Measurements from ENCODE around the gene ERBB2. TPM values are rescaled to one million over a fixed set of nuclear protein-coding genes. Genes with fewer than 3 reads are reported as not detected.
"Not testable (repeated sequence)": the region's sequence is repeated elsewhere in the genome, so short reads cannot be mapped to it uniquely, and the experiment has no call there.

ERBB2 gene
- total RNA-seq, 1 donor from 2014 or later, result 52.1 TPM

DNA sequence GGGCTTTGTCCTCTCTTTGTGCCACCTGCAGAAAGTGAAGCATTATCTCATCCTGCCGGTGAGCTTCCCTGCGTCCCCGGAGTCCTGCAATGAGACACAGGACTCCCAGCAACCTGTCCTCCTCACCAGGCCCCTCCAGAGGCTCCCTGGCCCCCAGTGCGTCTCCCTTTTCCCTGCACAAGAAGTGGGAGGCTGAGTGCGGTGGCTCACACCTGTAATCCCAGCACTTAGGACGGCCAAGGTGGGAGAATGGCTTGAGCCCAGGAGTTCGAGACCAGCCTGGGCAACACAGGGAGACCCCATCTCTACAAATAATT, 46.2 kb downstream of the ERBB2 start:
- Histone ChIP-seq H3K27ac (no peak overlapping the region), H3K27me3 (no peaks in the 10 kb centered on the region), H3K9me3 (no peaks in the 10 kb centered on the region), H3K4me3 (peak overlapping the region in 1 of 2 donors; percentile 30), H3K4me1 (peaks cover 4% of the 10 kb centered on the region), H3K36me3 (peaks cover 0 to 5% of the 10 kb centered on the region in 2 donors)
- no peak for DNase-seq (ENCODE audit: extremely low spot score in 2 of 2)
- TF ChIP-seq, protein P1, sequence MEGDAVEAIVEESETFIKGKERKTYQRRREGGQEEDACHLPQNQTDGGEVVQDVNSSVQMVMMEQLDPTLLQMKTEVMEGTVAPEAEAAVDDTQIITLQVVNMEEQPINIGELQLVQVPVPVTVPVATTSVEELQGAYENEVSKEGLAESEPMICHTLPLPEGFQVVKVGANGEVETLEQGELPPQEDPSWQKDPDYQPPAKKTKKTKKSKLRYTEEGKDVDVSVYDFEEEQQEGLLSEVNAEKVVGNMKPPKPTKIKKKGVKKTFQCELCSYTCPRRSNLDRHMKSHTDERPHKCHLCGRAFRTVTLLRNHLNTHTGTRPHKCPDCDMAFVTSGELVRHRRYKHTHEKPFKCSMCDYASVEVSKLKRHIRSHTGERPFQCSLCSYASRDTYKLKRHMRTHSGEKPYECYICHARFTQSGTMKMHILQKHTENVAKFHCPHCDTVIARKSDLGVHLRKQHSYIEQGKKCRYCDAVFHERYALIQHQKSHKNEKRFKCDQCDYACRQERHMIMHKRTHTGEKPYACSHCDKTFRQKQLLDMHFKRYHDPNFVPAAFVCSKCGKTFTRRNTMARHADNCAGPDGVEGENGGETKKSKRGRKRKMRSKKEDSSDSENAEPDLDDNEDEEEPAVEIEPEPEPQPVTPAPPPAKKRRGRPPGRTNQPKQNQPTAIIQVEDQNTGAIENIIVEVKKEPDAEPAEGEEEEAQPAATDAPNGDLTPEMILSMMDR (IDR thresholded peaks at IDR 0.05), result no peak
- TF ChIP-seq POLR2A (IDR thresholded peaks at IDR 0.05) (no peak), POLR2AphosphoS5 (IDR thresholded peaks at IDR 0.05; ENCODE audit: insufficient read depth in 1 of 2, low read depth in 1 of 2) (no peak)
- intact Hi-C loops (cut with DNase I), result no loop called here

DNA sequence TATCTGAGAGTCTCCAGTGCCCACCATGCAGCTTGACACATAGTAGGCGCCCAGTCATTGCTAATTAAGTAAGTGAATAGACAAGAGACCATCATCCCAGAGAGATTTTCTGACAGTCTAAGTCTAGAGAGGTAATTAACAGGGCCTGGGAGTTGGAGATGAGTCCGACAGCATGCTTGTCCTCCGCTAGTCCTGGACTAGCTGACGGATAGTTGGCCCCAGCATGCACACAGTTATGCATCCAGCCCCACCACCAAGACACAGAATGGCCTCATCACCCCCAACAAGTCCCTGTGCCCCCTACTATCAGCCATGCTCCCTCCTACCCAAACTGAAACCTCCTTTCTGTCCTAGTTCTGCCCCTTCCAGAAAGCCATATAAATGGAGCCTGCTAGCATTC, 47.9 kb downstream of the ERBB2 start:
- no peaks in the 10 kb centered on the region for H3K9me3 ChIP-seq
- DNase-seq (ENCODE audit: extremely low spot score in 2 of 2), result no peak
- no peak overlapping the region for H3K4me3 ChIP-seq
- intact Hi-C loops (cut with DNase I), result no loop called here
- TF ChIP-seq, protein P1 (IDR thresholded peaks at IDR 0.05), result no peak
- TF ChIP-seq POLR2A (IDR thresholded peaks at IDR 0.05) (no peak), POLR2AphosphoS5 (IDR thresholded peaks at IDR 0.05; ENCODE audit: insufficient read depth in 1 of 2, low read depth in 1 of 2) (no peak)
- H3K27me3 ChIP-seq, result no peaks in the 10 kb centered on the region
- no peaks in the 10 kb centered on the region for H3K4me1 ChIP-seq
- H3K36me3 ChIP-seq, result peaks cover 0 to 5% of the 10 kb centered on the region in 2 donors
- no peak overlapping the region for H3K27ac ChIP-seq

DNA sequence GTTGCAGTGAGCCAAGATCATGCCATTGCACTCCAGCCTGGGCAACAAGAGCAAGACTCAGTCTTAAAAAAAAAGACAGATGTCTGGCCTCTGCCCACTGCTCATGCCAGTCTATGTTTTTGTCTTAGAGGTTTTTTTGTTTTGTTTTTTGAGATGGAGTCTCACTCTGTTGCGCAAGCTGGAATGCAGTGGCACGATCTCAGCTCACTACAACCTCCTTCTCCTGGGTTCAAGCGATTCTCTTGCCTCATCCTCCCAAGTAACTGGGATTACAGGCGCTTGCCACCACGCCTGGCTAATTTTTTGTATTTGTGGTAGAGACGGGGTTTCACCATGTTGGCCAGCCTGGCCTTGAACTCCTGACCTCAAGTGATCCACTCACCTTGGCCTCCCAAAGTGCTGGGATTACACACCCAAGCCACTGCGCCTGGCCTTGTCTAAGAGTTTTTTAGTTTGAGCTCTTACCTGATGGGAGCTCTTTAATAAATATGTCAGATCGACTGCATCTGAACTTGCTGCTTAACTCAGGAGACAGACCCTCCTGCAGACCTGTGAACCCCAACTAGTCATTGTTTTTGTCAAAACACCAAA, 48.7 kb downstream of the ERBB2 start:
- intact Hi-C loops (cut with DNase I); H3K27ac ChIP-seq; H3K4me1 ChIP-seq; H3K9me3 ChIP-seq; H3K36me3 ChIP-seq; H3K27me3 ChIP-seq; DNase-seq (ENCODE audit: extremely low spot score in 2 of 2); H3K4me3 ChIP-seq: not testable (repeated sequence)

DNA sequence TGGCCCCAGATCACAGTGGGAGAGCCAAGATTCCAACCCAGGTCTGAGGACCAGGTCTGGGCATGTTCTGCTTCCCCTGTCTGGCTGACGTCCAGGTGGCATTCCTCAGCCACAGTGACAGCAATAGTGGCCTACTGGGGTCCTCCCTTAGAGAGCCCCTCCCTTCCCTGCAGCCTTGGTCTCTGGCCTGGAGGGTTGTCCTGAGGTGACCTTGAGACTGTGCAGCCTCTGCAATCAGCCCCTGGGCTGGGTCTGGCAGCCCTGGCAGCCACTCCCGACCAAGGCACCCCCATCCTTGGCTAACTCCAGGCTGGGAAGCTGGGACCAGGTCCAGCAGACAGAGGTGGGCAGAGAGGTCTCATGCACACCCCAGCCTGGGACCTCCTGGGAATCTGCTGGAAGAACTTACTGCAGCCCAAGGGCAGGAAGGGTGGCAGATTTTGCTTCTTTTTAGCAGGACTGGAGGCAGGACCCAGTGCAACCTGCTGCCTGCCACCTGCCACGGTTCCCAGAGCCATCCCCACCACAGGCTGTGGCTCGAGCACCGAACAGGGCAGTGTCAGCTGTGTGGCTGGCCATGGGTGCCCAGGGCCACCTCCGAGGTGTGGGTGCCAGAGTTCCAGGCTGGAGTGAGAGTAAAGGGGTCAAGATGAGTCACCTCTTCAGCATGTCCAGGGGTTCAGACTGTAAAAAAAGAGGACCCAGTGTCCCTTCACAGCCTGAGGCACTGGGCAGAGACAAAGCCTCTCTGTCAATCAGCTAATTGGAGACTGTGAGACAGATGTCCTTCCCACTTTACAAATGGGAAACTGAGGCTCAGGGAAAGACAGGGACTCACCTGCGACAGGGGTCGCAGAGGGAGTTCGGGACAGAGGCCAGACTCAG, 50.5 kb downstream of the ERBB2 start:
- Histone ChIP-seq H3K27ac (no peak overlapping the region), H3K27me3 (no peaks in the 10 kb centered on the region), H3K4me1 (peaks cover 20% of the 10 kb centered on the region), H3K4me3 (no peak overlapping the region), H3K9me3 (no peaks in the 10 kb centered on the region), H3K36me3 (no peaks in the 10 kb centered on the region)
- DNase-seq (ENCODE audit: extremely low spot score in 2 of 2), result no peak
- intact Hi-C loops (cut with DNase I), result loop anchor here (5.0 kb wide), 1 partner anchor 128 kb away; no protein-coding TSS in a partner anchor
- TF ChIP-seq POLR2AphosphoS5 (IDR thresholded peaks at IDR 0.05; ENCODE audit: insufficient read depth in 1 of 2, low read depth in 1 of 2) (no peak), POLR2A (IDR thresholded peaks at IDR 0.05) (no peak)
- TF ChIP-seq, protein P1 (IDR thresholded peaks at IDR 0.05), result no peak

DNA sequence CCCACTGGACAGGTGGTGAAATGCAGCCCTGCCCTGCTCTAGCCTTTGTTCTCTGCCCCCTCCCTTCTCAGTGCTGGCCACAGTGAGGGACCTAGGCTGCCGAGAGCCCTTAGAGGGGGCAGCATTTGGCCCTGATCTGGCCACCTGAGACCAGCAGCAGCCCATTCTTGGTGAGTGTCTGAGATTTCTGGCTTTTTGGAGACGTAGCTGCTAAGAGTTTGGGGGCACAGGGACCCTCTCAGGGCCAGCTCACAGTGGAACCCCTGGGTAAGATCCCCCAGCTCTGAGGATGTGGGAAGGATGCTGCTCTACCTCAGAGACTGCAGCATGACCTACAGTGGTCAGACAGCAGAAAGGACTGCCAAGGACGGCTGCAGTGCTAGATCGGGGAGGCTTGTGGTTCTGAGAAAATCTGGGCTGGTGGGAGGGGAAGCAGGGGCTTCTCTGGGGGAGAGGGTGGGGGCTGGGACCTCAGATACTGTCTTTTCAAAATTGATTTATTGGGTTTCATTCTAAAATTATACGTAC, 51.2 kb downstream of the ERBB2 start:
- H3K36me3 ChIP-seq, result no peaks in the 10 kb centered on the region
- H3K9me3 ChIP-seq, result no peaks in the 10 kb centered on the region
- DNase-seq (ENCODE audit: extremely low spot score in 2 of 2), result no peak
- H3K27ac ChIP-seq, result no peak overlapping the region
- H3K4me1 ChIP-seq, result peaks cover 27% of the 10 kb centered on the region
- H3K27me3 ChIP-seq, result no peaks in the 10 kb centered on the region
- intact Hi-C loops (cut with DNase I), result loop anchor here (5.0 kb wide), 1 partner anchor 129 kb away; no protein-coding TSS in a partner anchor
- no peak overlapping the region for H3K4me3 ChIP-seq
- TF ChIP-seq, protein P1 (IDR thresholded peaks at IDR 0.05), result no peak
- TF ChIP-seq POLR2A (IDR thresholded peaks at IDR 0.05) (no peak), POLR2AphosphoS5 (IDR thresholded peaks at IDR 0.05; ENCODE audit: insufficient read depth in 1 of 2, low read depth in 1 of 2) (no peak)

Data from vagina (tissue), 2 donors.